Ovary (tissue), 3 donors: ENCODE data around the gene PRRC1.

ENCODE experiments used
- EP300 ChIP-seq: sonication (generic); formaldehyde crosslinking; IDR thresholded peaks from one replicate; pipeline ENCODE4 v1.6.1; 2017; ENCODE audit warnings: antibody characterized with exemption
- POLR2A ChIP-seq: fragments of 450-650 bp; IDR thresholded peaks from one replicate; pipeline ENCODE4 v1.6.1; 2017; ENCODE audit warnings: antibody characterized with exemption, mild to moderate bottlenecking, moderate library complexity
- TF ChIP-seq, protein P1 (sequence below), 3 donors: fragments of 450-650 bp in 2 of 3; fragments of 200-600 bp in 1 of 3; IDR thresholded peaks; one replicate each; pipeline versions ENCODE4 v1.5.1 to v1.8.0; 2016 to 2022; ENCODE audit warnings: antibody characterized with exemption in 3 of 3, mild to moderate bottlenecking in 1 of 3
- donor health status: DM: no; HTN: no; CAD: no.

DNA sequence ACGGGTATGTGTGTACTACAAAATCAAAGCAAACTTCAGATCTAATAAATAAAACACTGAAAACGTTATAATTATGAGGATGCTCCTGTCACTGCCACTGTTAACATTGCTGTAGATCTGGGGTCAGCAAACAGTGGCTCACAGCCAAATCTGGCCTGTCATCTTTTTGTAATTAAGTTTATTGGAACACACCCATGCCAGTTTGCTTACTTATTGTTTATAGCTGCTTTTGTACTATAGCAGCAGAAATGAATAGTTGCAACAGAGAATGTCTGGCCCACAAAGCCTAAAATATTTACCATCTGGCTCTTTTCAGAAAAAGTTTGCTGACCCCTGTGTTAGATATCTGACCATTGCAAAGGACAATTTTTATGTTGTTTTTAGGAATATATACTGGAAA is 32.1 kb downstream of the PRRC1 start:
- TF ChIP-seq, protein P1, sequence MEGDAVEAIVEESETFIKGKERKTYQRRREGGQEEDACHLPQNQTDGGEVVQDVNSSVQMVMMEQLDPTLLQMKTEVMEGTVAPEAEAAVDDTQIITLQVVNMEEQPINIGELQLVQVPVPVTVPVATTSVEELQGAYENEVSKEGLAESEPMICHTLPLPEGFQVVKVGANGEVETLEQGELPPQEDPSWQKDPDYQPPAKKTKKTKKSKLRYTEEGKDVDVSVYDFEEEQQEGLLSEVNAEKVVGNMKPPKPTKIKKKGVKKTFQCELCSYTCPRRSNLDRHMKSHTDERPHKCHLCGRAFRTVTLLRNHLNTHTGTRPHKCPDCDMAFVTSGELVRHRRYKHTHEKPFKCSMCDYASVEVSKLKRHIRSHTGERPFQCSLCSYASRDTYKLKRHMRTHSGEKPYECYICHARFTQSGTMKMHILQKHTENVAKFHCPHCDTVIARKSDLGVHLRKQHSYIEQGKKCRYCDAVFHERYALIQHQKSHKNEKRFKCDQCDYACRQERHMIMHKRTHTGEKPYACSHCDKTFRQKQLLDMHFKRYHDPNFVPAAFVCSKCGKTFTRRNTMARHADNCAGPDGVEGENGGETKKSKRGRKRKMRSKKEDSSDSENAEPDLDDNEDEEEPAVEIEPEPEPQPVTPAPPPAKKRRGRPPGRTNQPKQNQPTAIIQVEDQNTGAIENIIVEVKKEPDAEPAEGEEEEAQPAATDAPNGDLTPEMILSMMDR (IDR thresholded peaks at IDR 0.05) = no peak
- no peak for TF ChIP-seq POLR2A
- TF ChIP-seq EP300 = no peak
